Gastroesophageal sphincter (tissue), 3 donors: ENCODE results near the gene FBXO3.

Experiments used
- CTCF ChIP-seq, 4 experiments: fragments of 200-600 bp in 2 of 4; fragments of 450-650 bp in 2 of 4; sonication (generic) in 1 of 4; IDR thresholded peaks; one replicate each; pipeline ENCODE4 v1.5.1; 2017 to 2019; ENCODE audit warnings: antibody characterized with exemption in 4 of 4, mild to moderate bottlenecking in 2 of 4, moderate library complexity in 2 of 4
- EP300 ChIP-seq: sonication (generic); formaldehyde crosslinking; IDR thresholded peaks from one replicate; pipeline ENCODE4 v1.6.1; 2017; ENCODE audit warnings: antibody characterized with exemption, mild to moderate bottlenecking

DNA sequence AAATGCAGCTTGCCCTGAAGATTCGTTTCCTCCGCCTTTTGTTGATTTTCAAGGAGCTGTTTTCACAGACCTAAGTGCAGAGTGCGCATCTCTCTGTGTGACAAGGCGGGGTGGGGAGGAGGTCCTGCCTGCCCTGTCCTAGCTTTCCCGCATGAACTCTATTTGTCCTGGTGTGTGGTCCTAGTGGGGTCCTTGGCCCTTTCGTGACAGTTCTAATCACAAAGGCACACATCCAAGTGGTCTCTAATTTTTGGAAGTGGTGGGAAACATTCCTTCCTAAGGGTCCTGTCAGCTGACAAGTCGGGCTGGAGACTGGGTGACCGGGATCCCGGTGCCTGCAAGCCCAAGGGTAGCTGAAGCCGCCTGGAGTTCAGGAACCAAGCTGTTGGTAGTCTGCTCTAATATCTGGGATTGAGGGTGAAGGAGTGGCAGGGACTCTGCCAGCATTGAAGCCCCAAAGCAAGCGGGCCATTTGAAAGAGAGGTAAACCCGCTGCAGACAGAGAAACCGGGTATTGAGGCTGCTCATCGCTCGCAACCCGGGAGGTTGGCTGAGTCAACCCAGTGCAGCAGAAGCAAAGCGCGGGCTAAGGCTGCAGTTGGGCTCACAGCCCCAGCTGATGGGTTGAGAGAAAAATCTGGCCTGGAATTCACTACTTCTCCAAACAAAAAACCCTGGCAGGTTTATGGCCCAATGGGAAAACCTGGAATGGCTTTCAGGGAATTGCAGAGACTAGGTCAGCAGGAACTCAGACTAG, 28.1 kb upstream of the FBXO3 start:
- no peak for TF ChIP-seq CTCF (IDR thresholded peaks at IDR 0.05)
- no peak for TF ChIP-seq EP300
